ENCODE results near the gene PFDN2.

PFDN2 gene

GRCh38 chr1:161145832-161146231 lies 28.0 kb upstream of the PFDN2 start:
- Histone ChIP-seq H3K18ac (ENCODE audit: low read length) (no peak overlapping the region), H3K27me3 (ENCODE audit: control insufficient read depth in 3 of 3, insufficient read depth in 3 of 3, low read depth in 1 of 3, low read length in 3 of 3) (no peaks in the 10 kb centered on the region), H3K79me1 (ENCODE audit: low read depth, low read length) (no peaks in the 10 kb centered on the region), H3K4me3 (ENCODE audit: low read length in 2 of 2) (no peak overlapping the region), H4K91ac (ENCODE audit: low read depth, low read length, poor library complexity) (no peak overlapping the region), H2BK120ac (ENCODE audit: low read depth, low read length) (no peak overlapping the region), H3K9me3 (replicated peaks in 1 of 2; ENCODE audit: control insufficient read depth in 2 of 2, insufficient read depth in 1 of 2, low read depth in 1 of 2, low read length in 2 of 2) (no peaks in the 10 kb centered on the region), H3K4me2 (ENCODE audit: insufficient read depth, low read length, poor library complexity, severe bottlenecking) (no peak overlapping the region), H3K27ac (replicated peaks; ENCODE audit: low read length) (no peak overlapping the region), H2AFZ (ENCODE audit: low read length) (no peak overlapping the region), H2AK5ac (ENCODE audit: low read depth, low read length) (no peak overlapping the region), H3K23ac (ENCODE audit: low read depth, low read length, poor library complexity) (no peak overlapping the region), H3K4me1 (ENCODE audit: control insufficient read depth in 2 of 2, insufficient read depth in 1 of 2, low read depth in 1 of 2, low read length in 2 of 2) (no peaks in the 10 kb centered on the region), H3K14ac (ENCODE audit: low read length) (no peak overlapping the region), H3K9ac (ENCODE audit: low read depth, low read length, poor library complexity) (no peak overlapping the region), H3K4ac (ENCODE audit: low read length) (no peak overlapping the region), H3K36me3 (replicated peaks in 1 of 2; ENCODE audit: control insufficient read depth in 2 of 2, insufficient read depth in 2 of 2, low read length in 2 of 2) (no peaks in the 10 kb centered on the region), H4K8ac (ENCODE audit: low read depth, low read length) (no peak overlapping the region), H2BK15ac (ENCODE audit: low read length) (no peak overlapping the region), H2BK12ac (ENCODE audit: low read length) (no peak overlapping the region), H2BK5ac (ENCODE audit: low read length) (no peak overlapping the region)
- DNase-seq (ENCODE audit: low spot score): no peak
- WGBS, 2 donors (ENCODE audit: extremely low coverage in 2 of 2, insufficient read length in 2 of 2, insufficient replicate concordance in 1 of 2): no CpG with 5 or more reads among the region's 3 CpGs

GRCh38 chr1:161140755-161141400 lies 23.0 kb upstream of the PFDN2 start:
- DNase-seq (ENCODE audit: low spot score): no peak
- Histone ChIP-seq H3K4me1 (ENCODE audit: control insufficient read depth in 2 of 2, insufficient read depth in 1 of 2, low read depth in 1 of 2, low read length in 2 of 2) (no peaks in the 10 kb centered on the region), H3K18ac (ENCODE audit: low read length) (no peak overlapping the region), H3K27ac (replicated peaks; ENCODE audit: low read length) (no peak overlapping the region), H2BK120ac (ENCODE audit: low read depth, low read length) (no peak overlapping the region), H2BK12ac (ENCODE audit: low read length) (no peak overlapping the region), H3K79me1 (ENCODE audit: low read depth, low read length) (no peaks in the 10 kb centered on the region), H3K9ac (ENCODE audit: low read depth, low read length, poor library complexity) (no peak overlapping the region), H3K9me3 (replicated peaks in 1 of 2; ENCODE audit: control insufficient read depth in 2 of 2, insufficient read depth in 1 of 2, low read depth in 1 of 2, low read length in 2 of 2) (no peaks in the 10 kb centered on the region), H3K23ac (ENCODE audit: low read depth, low read length, poor library complexity) (no peak overlapping the region), H4K91ac (ENCODE audit: low read depth, low read length, poor library complexity) (no peak overlapping the region), H3K14ac (ENCODE audit: low read length) (no peak overlapping the region), H3K4ac (ENCODE audit: low read length) (no peak overlapping the region), H3K4me2 (ENCODE audit: insufficient read depth, low read length, poor library complexity, severe bottlenecking) (no peak overlapping the region), H3K4me3 (ENCODE audit: low read length in 2 of 2) (no peak overlapping the region), H2AK5ac (ENCODE audit: low read depth, low read length) (no peak overlapping the region), H3K36me3 (replicated peaks in 1 of 2; ENCODE audit: control insufficient read depth in 2 of 2, insufficient read depth in 2 of 2, low read length in 2 of 2) (no peaks in the 10 kb centered on the region), H3K27me3 (ENCODE audit: control insufficient read depth in 3 of 3, insufficient read depth in 3 of 3, low read depth in 1 of 3, low read length in 3 of 3) (no peaks in the 10 kb centered on the region), H2BK5ac (ENCODE audit: low read length) (no peak overlapping the region), H2AFZ (ENCODE audit: low read length) (no peak overlapping the region), H2BK15ac (ENCODE audit: low read length) (no peak overlapping the region), H4K8ac (ENCODE audit: low read depth, low read length) (no peak overlapping the region)
- WGBS, 2 donors (ENCODE audit: extremely low coverage in 2 of 2, insufficient read length in 2 of 2, insufficient replicate concordance in 1 of 2): no CpG with 5 or more reads among the region's 29 CpGs

- Histone ChIP-seq H3K4me3 (ENCODE audit: low read length in 2 of 2) (no peak overlapping the region), H3K27me3 (ENCODE audit: control insufficient read depth in 3 of 3, insufficient read depth in 3 of 3, low read depth in 1 of 3, low read length in 3 of 3) (no peaks in the 10 kb centered on the region), H3K4me1 (ENCODE audit: control insufficient read depth in 2 of 2, insufficient read depth in 1 of 2, low read depth in 1 of 2, low read length in 2 of 2) (no peaks in the 10 kb centered on the region), H3K23ac (ENCODE audit: low read depth, low read length, poor library complexity) (no peak overlapping the region), H2BK120ac (ENCODE audit: low read depth, low read length) (no peak overlapping the region), H3K14ac (ENCODE audit: low read length) (no peak overlapping the region), H2BK12ac (ENCODE audit: low read length) (no peak overlapping the region), H2BK5ac (ENCODE audit: low read length) (no peak overlapping the region), H3K36me3 (replicated peaks in 1 of 2; ENCODE audit: control insufficient read depth in 2 of 2, insufficient read depth in 2 of 2, low read length in 2 of 2) (no peaks in the 10 kb centered on the region), H4K91ac (ENCODE audit: low read depth, low read length, poor library complexity) (no peak overlapping the region), H3K4me2 (ENCODE audit: insufficient read depth, low read length, poor library complexity, severe bottlenecking) (no peak overlapping the region), H3K9ac (ENCODE audit: low read depth, low read length, poor library complexity) (no peak overlapping the region), H3K4ac (ENCODE audit: low read length) (no peak overlapping the region), H2AFZ (ENCODE audit: low read length) (no peak overlapping the region), H2AK5ac (ENCODE audit: low read depth, low read length) (no peak overlapping the region), H3K9me3 (replicated peaks in 1 of 2; ENCODE audit: control insufficient read depth in 2 of 2, insufficient read depth in 1 of 2, low read depth in 1 of 2, low read length in 2 of 2) (no peaks in the 10 kb centered on the region), H4K8ac (ENCODE audit: low read depth, low read length) (no peak overlapping the region), H3K79me1 (ENCODE audit: low read depth, low read length) (no peaks in the 10 kb centered on the region), H3K18ac (ENCODE audit: low read length) (no peak overlapping the region), H2BK15ac (ENCODE audit: low read length) (no peak overlapping the region), H3K27ac (replicated peaks; ENCODE audit: low read length) (no peak overlapping the region)
- WGBS, 2 donors (ENCODE audit: extremely low coverage in 2 of 2, insufficient read length in 2 of 2, insufficient replicate concordance in 1 of 2): no CpG with 5 or more reads among the region's 1 CpG
- no peak for DNase-seq (ENCODE audit: low spot score)
Observed at GRCh38 chr1:161139766-161140165, 21.9 kb upstream of the PFDN2 start.

- Histone ChIP-seq H3K23ac (ENCODE audit: low read depth, low read length, poor library complexity) (no peak overlapping the region), H2BK12ac (ENCODE audit: low read length) (no peak overlapping the region), H3K14ac (ENCODE audit: low read length) (no peak overlapping the region), H2AFZ (ENCODE audit: low read length) (no peak overlapping the region), H3K18ac (ENCODE audit: low read length) (no peak overlapping the region), H3K4me3 (ENCODE audit: low read length in 2 of 2) (no peak overlapping the region), H3K4ac (ENCODE audit: low read length) (no peak overlapping the region), H3K79me1 (ENCODE audit: low read depth, low read length) (no peaks in the 10 kb centered on the region), H3K4me1 (ENCODE audit: control insufficient read depth in 2 of 2, insufficient read depth in 1 of 2, low read depth in 1 of 2, low read length in 2 of 2) (peaks cover 2 to 3% of the 10 kb centered on the region in 2 donors), H3K9ac (ENCODE audit: low read depth, low read length, poor library complexity) (no peak overlapping the region), H3K4me2 (ENCODE audit: insufficient read depth, low read length, poor library complexity, severe bottlenecking) (no peak overlapping the region), H2BK120ac (ENCODE audit: low read depth, low read length) (no peak overlapping the region), H3K27me3 (ENCODE audit: control insufficient read depth in 3 of 3, insufficient read depth in 3 of 3, low read depth in 1 of 3, low read length in 3 of 3) (no peaks in the 10 kb centered on the region), H4K91ac (ENCODE audit: low read depth, low read length, poor library complexity) (no peak overlapping the region), H4K8ac (ENCODE audit: low read depth, low read length) (no peak overlapping the region), H3K36me3 (replicated peaks in 1 of 2; ENCODE audit: control insufficient read depth in 2 of 2, insufficient read depth in 2 of 2, low read length in 2 of 2) (no peaks in the 10 kb centered on the region), H3K27ac (replicated peaks; ENCODE audit: low read length) (no peak overlapping the region), H2BK15ac (ENCODE audit: low read length) (no peak overlapping the region), H2AK5ac (ENCODE audit: low read depth, low read length) (no peak overlapping the region), H2BK5ac (ENCODE audit: low read length) (no peak overlapping the region), H3K9me3 (replicated peaks in 1 of 2; ENCODE audit: control insufficient read depth in 2 of 2, insufficient read depth in 1 of 2, low read depth in 1 of 2, low read length in 2 of 2) (no peaks in the 10 kb centered on the region)
- no peak for DNase-seq (ENCODE audit: low spot score)
- no CpG with 5 or more reads among the region's 1 CpG for WGBS, 2 donors (ENCODE audit: extremely low coverage in 2 of 2, insufficient read length in 2 of 2, insufficient replicate concordance in 1 of 2)
Observed at GRCh38 chr1:161138431-161138830, 20.6 kb upstream of the PFDN2 start.

Measured in neuronal stem cell (in vitro differentiated cells).